SK-N-SH treated with all-trans-retinoic acid at 6 μM for 48 hours (cell line): ENCODE data around the gene FAM13A.

Experiments used
- BACH2 ChIP-seq: fragments of 250-450 bp; sonication (Bioruptor Pico); IDR thresholded peaks from 2 replicates; pipeline ENCODE4 v1.9.0; 2021; ENCODE audit warnings: mild to moderate bottlenecking, borderline replicate concordance
- CREB5 ChIP-seq: fragments of 250-450 bp; sonication (Bioruptor Pico); IDR thresholded peaks from 2 replicates; pipeline ENCODE4 v1.5.1; 2020; ENCODE audit warnings: low read depth, mild to moderate bottlenecking, moderate library complexity
- ISL1 ChIP-seq: fragments of 250-450 bp; sonication (Bioruptor Pico); IDR thresholded peaks from 2 replicates; pipeline ENCODE4 v2.1.2; 2022; ENCODE audit warnings: mild to moderate bottlenecking, moderate library complexity
- PATZ1 ChIP-seq: fragments of 250-450 bp; sonication (Bioruptor Pico); IDR thresholded peaks from 2 replicates; pipeline ENCODE4 v1.8.0; 2020; ENCODE audit warnings: mild to moderate bottlenecking, moderate library complexity, borderline replicate concordance
- RARB ChIP-seq: fragments of 250-450 bp; sonication (Bioruptor Pico); IDR thresholded peaks from 2 replicates; pipeline ENCODE4 v1.8.0; 2021; ENCODE audit warnings: mild to moderate bottlenecking, moderate library complexity
- SNAI2 ChIP-seq: fragments of 250-450 bp; sonication (Bioruptor Pico); IDR thresholded peaks from 2 replicates; pipeline ENCODE4 v1.5.0; 2020; ENCODE audit warnings: mild to moderate bottlenecking, moderate library complexity
- ZFP30 ChIP-seq: fragments of 450-650 bp; formaldehyde crosslinking; IDR thresholded peaks from 2 replicates; pipeline ENCODE4 v1.5.0; 2022; ENCODE audit warnings: mild to moderate bottlenecking, moderate library complexity
- ZNF8 ChIP-seq: fragments of 450-650 bp; formaldehyde crosslinking; IDR thresholded peaks from 2 replicates; pipeline ENCODE4 v1.5.0; 2020; ENCODE audit warnings: mild to moderate bottlenecking, moderate library complexity

- no peak for TF ChIP-seq ZNF8 (CRISPR knock-in tag)
- TF ChIP-seq ZFP30: no peak
- no peak for TF ChIP-seq ISL1 (CRISPR knock-in tag)
- no peak for TF ChIP-seq SNAI2 (CRISPR knock-in tag)
- no peak for TF ChIP-seq RARB (CRISPR knock-in tag)
- no peak for TF ChIP-seq BACH2 (CRISPR knock-in tag)
- no peak for TF ChIP-seq CREB5 (CRISPR knock-in tag)
- no peak for TF ChIP-seq PATZ1 (CRISPR knock-in tag)
These were observed 259.3 kb downstream of the FAM13A start for GRCh38 chr4:88797725-88798124.
